Thyroid gland (tissue), 4 donors: ENCODE results near the gene MRC1.

ENCODE experiments used
- CTCF ChIP-seq, 6 experiments: fragments of 200-600 bp in 3 of 6; fragments of 450-650 bp in 3 of 6; sonication (generic) in 3 of 6; IDR thresholded peaks; one replicate each; pipeline ENCODE4 v1.5.1; 2016 to 2019; ENCODE audit warnings: antibody characterized with exemption in 6 of 6, mild to moderate bottlenecking in 2 of 6, inconsistent platforms in 1 of 6, moderate library complexity in 1 of 6
- POLR2A ChIP-seq, 2 donors: fragments of 450-650 bp; IDR thresholded peaks; one replicate each; pipeline ENCODE4 v1.6.1; 2017; ENCODE audit warnings: antibody characterized with exemption in 2 of 2, mild to moderate bottlenecking in 2 of 2, moderate library complexity in 1 of 2

GRCh38 chr10:17817316-17817715, 8.2 kb downstream of the MRC1 start:
- TF ChIP-seq CTCF (IDR thresholded peaks at IDR 0.05), result no peak
- TF ChIP-seq POLR2A (IDR thresholded peaks at IDR 0.05), result no peak
